ENCODE measurements around the gene EP300.

EP300 gene

GRCh38 chr22:41204992-41205900 is 112.9 kb downstream of the EP300 start, which contains the start of gene L3MBTL2 (continued):
- TF ChIP-seq ZNF529 (tag by site-specific recombination; IDR thresholded peaks at IDR 0.05; ENCODE audit: insufficient replicate concordance) = no peak

GRCh38 chr22:41206719-41207118 is 114.3 kb downstream of the EP300 start:
- no peaks in the 10 kb centered on the region for H3K9me3 ChIP-seq (ENCODE audit: control insufficient read depth, insufficient read depth, low read depth, low read length)
- H3K4me1 ChIP-seq (ENCODE audit: control insufficient read depth, insufficient read depth, low read length) = 0 out of 2 replicates have a peak, but pooled peaks cover 2% of the 10 kb centered on the region
- H3K36me3 ChIP-seq (ENCODE audit: control insufficient read depth in 2 of 2, insufficient read depth in 1 of 2, low read length in 2 of 2) = peaks cover 23 to 26% of the 10 kb centered on the region in 2 experiments
- no peak overlapping the region for H3K27ac ChIP-seq (ENCODE audit: extremely low read depth, low read depth, low read length)
- H3K4me3 ChIP-seq (ENCODE audit: low read depth, low read length) = no peak overlapping the region
- ChIA-PET POLR2A (interaction anchor here (0.6 to 1.3 kb wide), 3 partner anchors 9 to 733 kb away, joined by 4 to 6 read pairs (median 5); partner anchors contain the start of gene RBX1), CTCF (interaction anchor here (0.6 to 1.4 kb wide), 3 partner anchors 13 to 61 kb away, joined by 3 to 6 read pairs (median 3); no protein-coding TSS in a partner anchor)
- TF ChIP-seq ZNF433 (tag by site-specific recombination; IDR thresholded peaks at IDR 0.05; ENCODE audit: low read depth) (no peak), ZNF501 (tag by site-specific recombination; IDR thresholded peaks at IDR 0.05) (no peak), ZNF555 (tag by site-specific recombination; conservative IDR thresholded peaks at IDR 0.05) (no peak), ZNF211 (tag by site-specific recombination; IDR thresholded peaks at IDR 0.05; ENCODE audit: low read depth) (no peak), ZNF76 (tag by site-specific recombination; IDR thresholded peaks at IDR 0.05; ENCODE audit: borderline replicate concordance, low read depth) (no peak), KLF7 (tag by site-specific recombination; IDR thresholded peaks at IDR 0.05; ENCODE audit: borderline replicate concordance) (no peak), ZNF629 (tag by site-specific recombination; IDR thresholded peaks at IDR 0.05) (no peak), ZNF214 (tag by site-specific recombination; IDR thresholded peaks at IDR 0.05; ENCODE audit: borderline replicate concordance) (no peak), TCF7L2 (IDR thresholded peaks at IDR 0.05; ENCODE audit: borderline replicate concordance, low read depth, low read length) (no peak), ZNF223 (tag by site-specific recombination; IDR thresholded peaks at IDR 0.05) (no peak), RBAK (tag by site-specific recombination; IDR thresholded peaks at IDR 0.05) (no peak)
- TF ChIP-seq, protein P1, sequence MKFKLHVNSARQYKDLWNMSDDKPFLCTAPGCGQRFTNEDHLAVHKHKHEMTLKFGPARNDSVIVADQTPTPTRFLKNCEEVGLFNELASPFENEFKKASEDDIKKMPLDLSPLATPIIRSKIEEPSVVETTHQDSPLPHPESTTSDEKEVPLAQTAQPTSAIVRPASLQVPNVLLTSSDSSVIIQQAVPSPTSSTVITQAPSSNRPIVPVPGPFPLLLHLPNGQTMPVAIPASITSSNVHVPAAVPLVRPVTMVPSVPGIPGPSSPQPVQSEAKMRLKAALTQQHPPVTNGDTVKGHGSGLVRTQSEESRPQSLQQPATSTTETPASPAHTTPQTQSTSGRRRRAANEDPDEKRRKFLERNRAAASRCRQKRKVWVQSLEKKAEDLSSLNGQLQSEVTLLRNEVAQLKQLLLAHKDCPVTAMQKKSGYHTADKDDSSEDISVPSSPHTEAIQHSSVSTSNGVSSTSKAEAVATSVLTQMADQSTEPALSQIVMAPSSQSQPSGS (tag by site-specific recombination; IDR thresholded peaks at IDR 0.05; ENCODE audit: low read depth) = no peak
- TF ChIP-seq, protein P2, sequence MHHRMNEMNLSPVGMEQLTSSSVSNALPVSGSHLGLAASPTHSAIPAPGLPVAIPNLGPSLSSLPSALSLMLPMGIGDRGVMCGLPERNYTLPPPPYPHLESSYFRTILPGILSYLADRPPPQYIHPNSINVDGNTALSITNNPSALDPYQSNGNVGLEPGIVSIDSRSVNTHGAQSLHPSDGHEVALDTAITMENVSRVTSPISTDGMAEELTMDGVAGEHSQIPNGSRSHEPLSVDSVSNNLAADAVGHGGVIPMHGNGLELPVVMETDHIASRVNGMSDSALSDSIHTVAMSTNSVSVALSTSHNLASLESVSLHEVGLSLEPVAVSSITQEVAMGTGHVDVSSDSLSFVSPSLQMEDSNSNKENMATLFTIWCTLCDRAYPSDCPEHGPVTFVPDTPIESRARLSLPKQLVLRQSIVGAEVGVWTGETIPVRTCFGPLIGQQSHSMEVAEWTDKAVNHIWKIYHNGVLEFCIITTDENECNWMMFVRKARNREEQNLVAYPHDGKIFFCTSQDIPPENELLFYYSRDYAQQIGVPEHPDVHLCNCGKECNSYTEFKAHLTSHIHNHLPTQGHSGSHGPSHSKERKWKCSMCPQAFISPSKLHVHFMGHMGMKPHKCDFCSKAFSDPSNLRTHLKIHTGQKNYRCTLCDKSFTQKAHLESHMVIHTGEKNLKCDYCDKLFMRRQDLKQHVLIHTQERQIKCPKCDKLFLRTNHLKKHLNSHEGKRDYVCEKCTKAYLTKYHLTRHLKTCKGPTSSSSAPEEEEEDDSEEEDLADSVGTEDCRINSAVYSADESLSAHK (tag by site-specific recombination; IDR thresholded peaks at IDR 0.05) = no peak

GRCh38 chr22:41215409-41215808 is 123.0 kb downstream of the EP300 start:
- H3K9me3 ChIP-seq (ENCODE audit: control insufficient read depth, insufficient read depth, low read depth, low read length) = no peaks in the 10 kb centered on the region
- peaks cover 46 to 81% of the 10 kb centered on the region in 2 experiments for H3K36me3 ChIP-seq (ENCODE audit: control insufficient read depth in 2 of 2, insufficient read depth in 1 of 2, low read length in 2 of 2)
- no peak overlapping the region for H3K4me3 ChIP-seq (ENCODE audit: low read depth, low read length)
- H3K4me1 ChIP-seq (ENCODE audit: control insufficient read depth, insufficient read depth, low read length) = no peaks in the 10 kb centered on the region
- H3K27ac ChIP-seq (ENCODE audit: extremely low read depth, low read depth, low read length) = no peak overlapping the region
- POLR2A ChIA-PET = no interaction called here
- TF ChIP-seq GLI2 (tag by site-specific recombination; IDR thresholded peaks at IDR 0.05; ENCODE audit: borderline replicate concordance, low read depth) (no peak), OSR2 (tag by site-specific recombination; IDR thresholded peaks at IDR 0.05) (no peak), SETDB1 (IDR thresholded peaks at IDR 0.05; ENCODE audit: insufficient read length, low read length) (peak; percentile 78), ZNF843 (tag by site-specific recombination; IDR thresholded peaks at IDR 0.05) (no peak)
- CTCF ChIA-PET = interaction anchor here (0.6 to 0.9 kb wide), 3 partner anchors 14 to 572 kb away, joined by 3 read pairs; no protein-coding TSS in a partner anchor

Measured in HEK293 (cell line).